Activated T-cell treated with anti-CD3 and anti-CD28 coated beads for 4 hours (primary cell): ENCODE results near the gene MICA.

ENCODE experiments used
- DNase-seq: peaks from one replicate; pipeline ENCODE4 v3.0.0-alpha.2; 2020

The MICA gene

DNA sequence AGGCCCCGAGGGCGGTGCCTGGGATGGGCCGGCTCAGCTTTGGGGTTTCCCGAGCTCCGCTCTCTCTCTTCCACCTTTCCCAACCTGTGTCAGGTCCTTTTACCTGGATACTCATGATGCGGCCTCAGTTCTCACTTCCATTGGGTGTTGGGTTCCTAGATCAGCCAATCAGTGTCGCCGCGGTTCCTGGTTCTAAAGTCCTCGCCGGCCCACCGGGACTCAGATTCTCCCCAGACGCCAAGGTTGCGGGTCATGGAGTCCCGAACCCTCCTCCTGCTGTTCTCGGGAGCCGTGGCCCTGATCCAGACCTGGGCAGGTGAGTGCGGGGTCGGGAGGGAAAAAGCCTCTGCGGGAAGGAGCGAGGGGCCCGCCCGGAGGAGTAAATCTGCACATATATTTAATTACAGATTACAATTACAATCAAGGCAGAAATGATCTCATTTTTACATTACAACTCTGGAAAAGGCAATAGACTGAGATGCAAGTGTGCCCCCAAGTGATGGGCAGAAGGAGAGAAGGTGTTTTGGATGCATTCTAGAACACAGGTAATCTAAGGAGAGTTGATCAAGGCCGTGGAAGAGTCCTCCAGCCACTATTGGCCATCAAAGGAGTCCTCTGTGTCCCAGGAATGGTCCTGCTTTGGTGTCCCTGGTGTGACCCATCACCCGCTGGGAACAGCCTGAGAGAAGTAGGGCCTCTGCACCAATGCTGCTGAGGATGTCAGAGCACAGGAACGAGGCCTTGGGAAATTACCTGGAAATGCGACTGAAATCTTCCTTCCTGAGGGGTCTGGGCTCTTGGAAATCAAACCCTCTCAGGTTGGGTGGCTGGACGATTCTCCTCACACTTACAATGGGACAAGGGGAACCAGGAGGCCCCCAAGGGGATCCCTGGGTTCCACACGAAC lies 59.8 kb downstream of the MICA start:
- peak; percentile 86 for DNase-seq

DNA sequence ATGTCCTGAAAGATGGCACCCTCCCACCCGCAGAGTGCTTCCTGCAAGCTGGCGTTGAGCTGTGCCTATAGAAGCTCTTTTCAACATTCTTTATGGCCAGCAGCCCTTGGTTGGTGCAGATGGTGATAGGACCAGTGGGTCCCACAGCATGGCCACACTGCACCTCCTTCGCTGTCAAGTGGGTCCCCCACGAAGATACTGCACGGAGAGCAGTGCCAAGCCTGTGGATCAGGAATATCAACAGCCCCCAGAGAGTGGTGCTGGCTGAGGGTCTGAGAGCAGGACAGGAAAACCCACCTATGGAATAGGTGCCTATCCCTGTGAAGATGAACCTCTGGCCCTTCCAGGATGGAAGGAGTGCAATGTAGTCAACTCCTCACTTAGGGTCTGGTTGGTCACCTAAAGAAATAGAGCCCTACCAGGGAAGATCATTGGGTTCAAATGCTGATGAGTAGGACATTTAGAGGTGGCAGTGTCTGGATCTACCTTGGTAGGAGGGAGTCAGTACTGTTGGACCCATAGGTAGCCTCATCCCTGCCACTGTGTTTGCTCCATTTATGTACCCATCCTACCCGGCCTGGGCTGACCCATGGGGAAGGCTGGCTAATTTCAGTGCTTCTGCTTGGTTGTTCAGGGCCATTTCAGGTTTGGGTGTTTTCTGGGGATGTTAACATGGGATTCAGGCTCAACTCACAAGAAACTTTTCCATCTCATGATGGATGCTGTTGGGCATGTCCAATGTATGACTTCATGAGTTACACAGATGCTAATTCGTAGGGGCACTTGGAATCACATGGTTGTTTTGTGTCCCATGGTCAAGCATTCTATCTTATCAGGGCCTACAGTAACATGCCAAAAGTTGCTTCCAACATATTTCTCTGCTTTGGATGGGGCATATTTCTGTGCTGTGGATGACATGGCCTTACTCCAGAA lies 61.1 kb downstream of the MICA start:
- DNase-seq = no peak
